Colon (tissue), 2 donors: ENCODE measurements around the gene CRACR2B.

Experiments used
- FAIRE-seq: peaks from 2 replicates; lab custom pipeline; 2012; peaks lifted over from hg19 to GRCh38; lab: Jason Lieb, UNC
- donor health status: control.
- donor health status: control.

CRACR2B gene

GRCh38 chr11:839875-840617 is 12.3 kb downstream of the CRACR2B start:
- FAIRE-seq: no peak

GRCh38 chr11:841981-842369 is 14.3 kb downstream of the CRACR2B start:
- FAIRE-seq: no peak

- FAIRE-seq: no peak
Measured at GRCh38 chr11:842370-843002, 14.8 kb downstream of the CRACR2B start, which contains the start of the genes POLR2L and TSPAN4. TSS of gene POLR2L (minus strand) at chr11:842529. CDS start at chr11:842508, 21 bp downstream. TSS of gene TSPAN4 (plus strand) at chr11:842852. CDS start at chr11:850305, 7,453 bp downstream.

- FAIRE-seq: no peak
Measured at GRCh38 chr11:843086-843734, 15.5 kb downstream of the CRACR2B start.

GRCh38 chr11:843818-844692 is 16.3 kb downstream of the CRACR2B start:
- FAIRE-seq: no peak

GRCh38 chr11:844693-845644 is 17.2 kb downstream of the CRACR2B start:
- no peak for FAIRE-seq

GRCh38 chr11:845872-846495 is 18.3 kb downstream of the CRACR2B start:
- FAIRE-seq: no peak

GRCh38 chr11:846496-847098 is 18.9 kb downstream of the CRACR2B start:
- FAIRE-seq: no peak

GRCh38 chr11:847876-848275 is 20.2 kb downstream of the CRACR2B start:
- no peak for FAIRE-seq

GRCh38 chr11:848380-848931 is 20.7 kb downstream of the CRACR2B start:
- no peak for FAIRE-seq

- FAIRE-seq: no peak
Measured at GRCh38 chr11:849104-849824, 21.5 kb downstream of the CRACR2B start.

GRCh38 chr11:849951-850774 is 22.4 kb downstream of the CRACR2B start:
- FAIRE-seq: no peak

- FAIRE-seq: no peak
Measured at GRCh38 chr11:850775-851763, 23.4 kb downstream of the CRACR2B start.

- no peak for FAIRE-seq
Measured at GRCh38 chr11:852762-853161, 25.0 kb downstream of the CRACR2B start.

GRCh38 chr11:853682-854448 is 26.1 kb downstream of the CRACR2B start:
- no peak for FAIRE-seq
